Osteoblast (primary cell): ENCODE measurements around the gene LRMDA. TPM values are rescaled to one million over a fixed set of nuclear protein-coding genes. Genes with fewer than 3 reads are reported as not detected.

Experiments used
- DNase-seq: peaks from one replicate; pipeline ENCODE4 v3.0.0; 2011; ENCODE audit warnings: low spot score, mixed read lengths; ENCODE audit not compliant: insufficient read length; ENCODE audit errors: missing footprints
- H2AFZ ChIP-seq: 2 replicates; pipeline ENCODE4 v1.6.0; 2011; ENCODE audit warnings: mild to moderate bottlenecking, low read length
- H3K27ac ChIP-seq: 2 replicates; pipeline ENCODE4 v1.5.1; 2011; ENCODE audit warnings: mild to moderate bottlenecking, low read depth, low read length, moderate library complexity
- H3K27me3 ChIP-seq: 2 replicates; pipeline ENCODE4 v1.6.0; 2012; ENCODE audit warnings: mild to moderate bottlenecking, control low read depth, inconsistent platforms, low read length, moderate library complexity; ENCODE audit not compliant: insufficient read depth
- H3K36me3 ChIP-seq: 2 replicates; pipeline ENCODE4 v1.5.1; 2011; ENCODE audit warnings: mild to moderate bottlenecking, low read length, control low read depth, moderate library complexity; ENCODE audit not compliant: insufficient read depth
- H3K4me1 ChIP-seq: 2 replicates; pipeline ENCODE4 v1.5.1; 2011; ENCODE audit warnings: mild to moderate bottlenecking, low read length, control low read depth, moderate library complexity; ENCODE audit not compliant: insufficient read depth
- H3K4me2 ChIP-seq: 2 replicates; pipeline ENCODE4 v1.6.0; 2011; ENCODE audit warnings: mild to moderate bottlenecking, low read length; ENCODE audit not compliant: insufficient read depth
- H3K4me3 ChIP-seq: fragments of 200-600 bp; sonication (generic); 3 replicates; pipeline ENCODE4 v1.5.1; 2012; ENCODE audit warnings: mild to moderate bottlenecking, low read length, inconsistent platforms; ENCODE audit not compliant: insufficient read depth
- H3K79me2 ChIP-seq: 2 replicates; pipeline ENCODE4 v1.6.0; 2012; ENCODE audit warnings: mild to moderate bottlenecking, low read length, control low read depth, inconsistent platforms; ENCODE audit not compliant: insufficient read depth
- H3K9me3 ChIP-seq: 2 replicates; pipeline ENCODE4 v1.5.1; 2011; ENCODE audit warnings: low read depth, low read length, control low read depth
- H4K20me1 ChIP-seq: 2 replicates; pipeline ENCODE4 v1.6.0; 2012; ENCODE audit warnings: mild to moderate bottlenecking, low read length, control low read depth; ENCODE audit not compliant: insufficient read depth
- total RNA-seq: library from RNA; depleted of rRNA; stranded (reverse); fragments of >200 nt; gene quantifications from 2 replicates; pipeline ENCODE4 v1.2.3, GENCODE V29; 2012
- TF ChIP-seq, protein P1 (sequence below): IDR thresholded peaks from 2 replicates; pipeline ENCODE4 v1.5.1; 2011; ENCODE audit warnings: mild to moderate bottlenecking, low read depth, low read length, moderate library complexity; ENCODE audit errors: extremely low read depth

The LRMDA gene
- total RNA-seq, 1 donor: 18.5 TPM

DNA sequence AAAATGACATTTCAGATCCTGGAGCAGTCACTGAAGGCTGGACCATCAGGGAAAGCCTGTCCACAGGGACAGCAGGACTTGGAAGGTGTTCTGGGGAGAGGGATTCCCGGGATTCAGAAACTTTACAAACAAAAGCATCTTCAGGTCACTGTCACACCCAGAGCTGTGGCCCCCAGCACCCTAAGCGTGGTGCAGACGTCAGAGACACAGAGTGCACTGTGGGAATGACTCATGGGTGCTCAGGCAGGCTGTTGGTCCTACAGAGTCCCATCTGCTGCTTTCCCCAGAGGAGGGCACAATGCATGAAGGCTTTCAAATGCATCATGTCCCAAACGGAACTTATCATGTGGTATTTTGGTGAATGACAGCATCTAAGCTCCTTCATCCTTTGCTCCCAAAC, 13.1 kb upstream of the LRMDA start:
- Histone ChIP-seq H3K9me3 (no peaks in the 10 kb centered on the region), H3K27ac (no peak overlapping the region), H2AFZ (no peak overlapping the region), H3K27me3 (peaks cover 5% of the 10 kb centered on the region), H3K4me2 (no peak overlapping the region), H3K4me3 (no peak overlapping the region), H3K4me1 (no peaks in the 10 kb centered on the region), H4K20me1 (no peaks in the 10 kb centered on the region), H3K36me3 (no peaks in the 10 kb centered on the region), H3K79me2 (no peaks in the 10 kb centered on the region)
- no peak for DNase-seq
- TF ChIP-seq, protein P1, sequence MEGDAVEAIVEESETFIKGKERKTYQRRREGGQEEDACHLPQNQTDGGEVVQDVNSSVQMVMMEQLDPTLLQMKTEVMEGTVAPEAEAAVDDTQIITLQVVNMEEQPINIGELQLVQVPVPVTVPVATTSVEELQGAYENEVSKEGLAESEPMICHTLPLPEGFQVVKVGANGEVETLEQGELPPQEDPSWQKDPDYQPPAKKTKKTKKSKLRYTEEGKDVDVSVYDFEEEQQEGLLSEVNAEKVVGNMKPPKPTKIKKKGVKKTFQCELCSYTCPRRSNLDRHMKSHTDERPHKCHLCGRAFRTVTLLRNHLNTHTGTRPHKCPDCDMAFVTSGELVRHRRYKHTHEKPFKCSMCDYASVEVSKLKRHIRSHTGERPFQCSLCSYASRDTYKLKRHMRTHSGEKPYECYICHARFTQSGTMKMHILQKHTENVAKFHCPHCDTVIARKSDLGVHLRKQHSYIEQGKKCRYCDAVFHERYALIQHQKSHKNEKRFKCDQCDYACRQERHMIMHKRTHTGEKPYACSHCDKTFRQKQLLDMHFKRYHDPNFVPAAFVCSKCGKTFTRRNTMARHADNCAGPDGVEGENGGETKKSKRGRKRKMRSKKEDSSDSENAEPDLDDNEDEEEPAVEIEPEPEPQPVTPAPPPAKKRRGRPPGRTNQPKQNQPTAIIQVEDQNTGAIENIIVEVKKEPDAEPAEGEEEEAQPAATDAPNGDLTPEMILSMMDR: no peak

DNA sequence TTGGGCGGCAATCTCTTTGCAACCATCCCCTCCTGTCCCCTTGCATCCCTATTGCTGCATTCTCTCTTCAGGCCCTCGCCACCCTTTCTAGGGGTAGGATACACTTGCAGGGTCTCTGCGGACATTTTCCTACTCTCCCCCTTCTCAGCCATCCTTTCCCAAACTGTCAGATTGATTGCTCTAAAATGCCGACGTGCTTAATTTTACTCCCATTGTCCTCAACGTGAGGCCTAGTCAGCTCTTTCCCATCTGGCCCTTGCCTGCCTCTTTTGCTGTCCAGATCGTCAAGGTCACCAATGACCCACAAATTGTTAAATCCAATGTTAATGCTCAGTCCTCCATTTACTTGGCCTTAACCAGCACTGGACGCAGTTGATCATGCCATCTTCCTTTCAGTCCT, 12.7 kb upstream of the LRMDA start:
- H3K27ac ChIP-seq: no peak overlapping the region
- H3K9me3 ChIP-seq: no peaks in the 10 kb centered on the region
- no peaks in the 10 kb centered on the region for H4K20me1 ChIP-seq
- H3K4me2 ChIP-seq: no peak overlapping the region
- H3K4me3 ChIP-seq: no peak overlapping the region
- peaks cover 5% of the 10 kb centered on the region for H3K27me3 ChIP-seq
- no peak overlapping the region for H2AFZ ChIP-seq
- no peaks in the 10 kb centered on the region for H3K4me1 ChIP-seq
- H3K79me2 ChIP-seq: no peaks in the 10 kb centered on the region
- TF ChIP-seq, protein P1: no peak
- no peaks in the 10 kb centered on the region for H3K36me3 ChIP-seq
- no peak for DNase-seq

DNA sequence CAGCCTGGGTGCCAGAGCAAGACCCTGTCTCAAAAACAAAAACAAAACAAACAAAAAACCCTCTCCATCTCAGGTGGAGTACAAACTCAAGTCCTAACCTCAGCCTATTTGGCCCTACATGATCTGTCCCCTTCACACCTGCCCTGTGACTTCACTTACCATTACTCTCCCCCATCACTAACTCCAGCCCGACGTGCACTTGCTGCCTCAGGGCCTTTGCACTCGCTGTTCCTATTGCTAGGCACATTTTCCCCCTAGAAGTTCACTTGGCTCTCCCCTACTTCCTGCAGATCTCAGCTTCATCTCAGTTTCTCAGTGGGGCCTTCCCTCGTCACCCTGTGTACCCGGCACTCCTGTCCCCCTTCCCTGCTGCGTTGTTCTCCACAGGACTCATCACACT, 8.5 kb upstream of the LRMDA start:
- TF ChIP-seq, protein P1: no peak
- H4K20me1 ChIP-seq: no peaks in the 10 kb centered on the region
- H3K27me3 ChIP-seq: no peaks in the 10 kb centered on the region
- no peak overlapping the region for H3K27ac ChIP-seq
- H3K4me3 ChIP-seq: no peak overlapping the region
- no peaks in the 10 kb centered on the region for H3K4me1 ChIP-seq
- H2AFZ ChIP-seq: no peak overlapping the region
- no peaks in the 10 kb centered on the region for H3K9me3 ChIP-seq
- H3K79me2 ChIP-seq: no peaks in the 10 kb centered on the region
- no peak overlapping the region for H3K4me2 ChIP-seq
- no peaks in the 10 kb centered on the region for H3K36me3 ChIP-seq
- DNase-seq: no peak

DNA sequence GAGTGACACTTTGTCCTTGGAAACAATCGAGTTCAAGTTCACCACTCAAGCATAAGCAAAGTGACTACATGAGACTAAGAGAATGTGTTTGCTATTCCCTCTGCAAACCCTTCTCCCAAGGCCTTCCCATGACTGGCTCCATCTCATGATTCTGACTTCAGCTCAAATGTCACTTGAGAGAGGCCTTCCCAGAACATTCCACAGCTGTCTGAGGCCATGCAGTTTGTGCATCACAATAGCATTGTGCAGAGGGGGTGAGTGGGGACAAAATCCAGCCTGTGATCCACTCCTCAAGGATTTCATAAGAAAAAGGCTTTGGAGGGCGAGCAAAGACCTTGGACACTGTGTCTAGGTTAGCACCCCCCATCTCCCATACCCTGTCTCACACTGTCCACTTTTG, 6.9 kb upstream of the LRMDA start:
- Histone ChIP-seq H3K36me3 (no peaks in the 10 kb centered on the region), H3K4me2 (no peak overlapping the region), H3K9me3 (no peaks in the 10 kb centered on the region), H3K79me2 (no peaks in the 10 kb centered on the region), H3K4me3 (no peak overlapping the region), H3K27ac (no peak overlapping the region), H3K4me1 (peaks cover 6% of the 10 kb centered on the region), H3K27me3 (no peaks in the 10 kb centered on the region), H4K20me1 (no peaks in the 10 kb centered on the region), H2AFZ (no peak overlapping the region)
- TF ChIP-seq, protein P1: no peak
- DNase-seq: no peak
